ENCODE results near the gene TNFRSF9.

Gene TNFRSF9

DNA sequence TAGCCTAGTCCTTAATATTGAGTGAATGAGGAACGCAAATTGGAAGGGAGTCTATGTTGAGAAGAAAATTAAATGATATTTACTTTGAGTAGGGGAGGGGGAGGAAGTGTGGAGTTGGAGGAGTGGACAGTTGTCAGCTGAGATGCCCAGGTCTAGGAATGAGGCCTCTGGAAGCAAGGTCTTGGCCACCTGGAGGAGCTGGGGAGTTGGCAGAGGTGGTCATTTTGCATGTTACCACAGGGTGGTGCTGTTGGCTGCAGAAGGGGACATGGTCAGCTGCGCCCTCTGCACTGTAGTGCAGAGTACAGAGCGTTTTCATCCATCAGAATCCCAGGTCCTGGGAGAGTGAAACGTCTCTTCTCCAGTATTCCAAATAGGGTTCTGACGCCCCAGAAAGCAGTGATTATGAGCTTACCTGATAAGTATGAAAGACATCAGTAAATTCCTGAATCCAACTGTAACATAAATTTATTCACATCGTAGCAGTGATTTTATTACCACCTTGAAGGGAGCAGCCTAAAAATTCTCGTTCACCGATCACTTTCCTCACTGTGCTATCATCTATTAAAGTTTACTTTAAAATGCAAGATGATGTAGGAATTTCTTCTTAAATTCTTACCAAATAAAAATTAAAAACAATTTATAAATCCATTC lies 34.7 kb upstream of the TNFRSF9 start:
- H3K9me3 ChIP-seq (ENCODE audit: severe bottlenecking), result no peaks in the 10 kb centered on the region
- TF ChIP-seq, protein P1, sequence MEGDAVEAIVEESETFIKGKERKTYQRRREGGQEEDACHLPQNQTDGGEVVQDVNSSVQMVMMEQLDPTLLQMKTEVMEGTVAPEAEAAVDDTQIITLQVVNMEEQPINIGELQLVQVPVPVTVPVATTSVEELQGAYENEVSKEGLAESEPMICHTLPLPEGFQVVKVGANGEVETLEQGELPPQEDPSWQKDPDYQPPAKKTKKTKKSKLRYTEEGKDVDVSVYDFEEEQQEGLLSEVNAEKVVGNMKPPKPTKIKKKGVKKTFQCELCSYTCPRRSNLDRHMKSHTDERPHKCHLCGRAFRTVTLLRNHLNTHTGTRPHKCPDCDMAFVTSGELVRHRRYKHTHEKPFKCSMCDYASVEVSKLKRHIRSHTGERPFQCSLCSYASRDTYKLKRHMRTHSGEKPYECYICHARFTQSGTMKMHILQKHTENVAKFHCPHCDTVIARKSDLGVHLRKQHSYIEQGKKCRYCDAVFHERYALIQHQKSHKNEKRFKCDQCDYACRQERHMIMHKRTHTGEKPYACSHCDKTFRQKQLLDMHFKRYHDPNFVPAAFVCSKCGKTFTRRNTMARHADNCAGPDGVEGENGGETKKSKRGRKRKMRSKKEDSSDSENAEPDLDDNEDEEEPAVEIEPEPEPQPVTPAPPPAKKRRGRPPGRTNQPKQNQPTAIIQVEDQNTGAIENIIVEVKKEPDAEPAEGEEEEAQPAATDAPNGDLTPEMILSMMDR (IDR thresholded peaks at IDR 0.05; ENCODE audit: poor library complexity, severe bottlenecking), result peak; percentile 95
- H3K4me1 ChIP-seq (ENCODE audit: insufficient read depth, poor library complexity, severe bottlenecking), result no peaks in the 10 kb centered on the region
- no peaks in the 10 kb centered on the region for H3K27me3 ChIP-seq (ENCODE audit: insufficient read depth, poor library complexity, severe bottlenecking)
- peaks cover 81% of the 10 kb centered on the region for H3K36me3 ChIP-seq (ENCODE audit: low read depth)
- ATAC-seq (ENCODE audit: low read depth) (peak; percentile 100), DNase-seq (ENCODE audit: low spot score) (peak; percentile 68)
- no peak overlapping the region for H3K27ac ChIP-seq (ENCODE audit: poor library complexity, severe bottlenecking)
- H3K4me3 ChIP-seq (ENCODE audit: severe bottlenecking), result no peak overlapping the region

DNA sequence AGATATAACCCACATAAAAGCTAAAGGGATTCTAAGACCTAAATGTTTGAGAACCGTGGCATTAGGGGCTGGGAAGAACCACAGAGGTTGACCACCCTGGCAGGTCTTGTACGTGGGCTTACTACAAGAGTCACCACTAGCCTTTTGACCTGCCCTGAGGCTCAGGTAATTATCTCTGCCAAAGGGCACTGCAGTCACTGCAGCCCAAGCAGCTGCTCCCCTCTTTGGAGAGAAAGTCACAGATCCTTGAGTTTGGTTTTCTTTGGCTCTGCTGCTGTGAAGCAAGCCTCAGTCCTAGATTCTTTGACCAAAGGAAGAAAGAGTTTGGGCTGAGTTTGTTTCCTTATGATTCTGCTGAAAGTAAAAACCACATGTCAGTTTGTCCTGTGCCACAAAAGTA lies 32.4 kb upstream of the TNFRSF9 start:
- no peaks in the 10 kb centered on the region for H3K27me3 ChIP-seq (ENCODE audit: insufficient read depth, poor library complexity, severe bottlenecking)
- no peak for DNase-seq (ENCODE audit: low spot score)
- H3K36me3 ChIP-seq (ENCODE audit: low read depth), result peaks cover 82% of the 10 kb centered on the region
- no peak for ATAC-seq (ENCODE audit: low read depth)
- no peak overlapping the region for H3K27ac ChIP-seq (ENCODE audit: poor library complexity, severe bottlenecking)
- no peaks in the 10 kb centered on the region for H3K4me1 ChIP-seq (ENCODE audit: insufficient read depth, poor library complexity, severe bottlenecking)
- H3K4me3 ChIP-seq (ENCODE audit: severe bottlenecking), result no peak overlapping the region
- TF ChIP-seq, protein P1 (IDR thresholded peaks at IDR 0.05; ENCODE audit: poor library complexity, severe bottlenecking), result no peak
- H3K9me3 ChIP-seq (ENCODE audit: severe bottlenecking), result no peaks in the 10 kb centered on the region

DNA sequence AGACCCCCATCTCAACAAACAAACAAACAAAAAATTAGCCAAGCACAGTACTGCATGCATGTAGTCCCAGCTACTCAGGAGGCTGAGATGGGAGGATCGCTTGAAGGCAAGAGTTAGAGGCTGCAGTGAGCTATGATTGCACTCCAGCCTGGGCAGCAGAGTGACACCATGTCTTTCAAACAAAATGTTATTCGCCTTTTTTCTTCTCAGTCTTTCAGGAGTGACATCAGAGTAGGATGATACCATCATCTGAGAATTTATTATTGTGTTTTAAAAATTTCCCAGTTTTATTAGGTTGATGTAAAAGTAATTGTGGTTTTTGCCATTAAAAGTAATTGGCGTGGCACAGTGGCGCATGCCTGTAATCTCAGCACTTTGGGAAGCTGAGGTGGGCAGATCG lies 31.6 kb upstream of the TNFRSF9 start:
- no peaks in the 10 kb centered on the region for H3K27me3 ChIP-seq (ENCODE audit: insufficient read depth, poor library complexity, severe bottlenecking)
- H3K27ac ChIP-seq (ENCODE audit: poor library complexity, severe bottlenecking), result no peak overlapping the region
- no peaks in the 10 kb centered on the region for H3K9me3 ChIP-seq (ENCODE audit: severe bottlenecking)
- DNase-seq (ENCODE audit: low spot score) (no peak), ATAC-seq (ENCODE audit: low read depth) (no peak)
- H3K4me1 ChIP-seq (ENCODE audit: insufficient read depth, poor library complexity, severe bottlenecking), result no peaks in the 10 kb centered on the region
- TF ChIP-seq, protein P1 (IDR thresholded peaks at IDR 0.05; ENCODE audit: poor library complexity, severe bottlenecking), result no peak
- H3K4me3 ChIP-seq (ENCODE audit: severe bottlenecking), result no peak overlapping the region
- peaks cover 83% of the 10 kb centered on the region for H3K36me3 ChIP-seq (ENCODE audit: low read depth)

DNA sequence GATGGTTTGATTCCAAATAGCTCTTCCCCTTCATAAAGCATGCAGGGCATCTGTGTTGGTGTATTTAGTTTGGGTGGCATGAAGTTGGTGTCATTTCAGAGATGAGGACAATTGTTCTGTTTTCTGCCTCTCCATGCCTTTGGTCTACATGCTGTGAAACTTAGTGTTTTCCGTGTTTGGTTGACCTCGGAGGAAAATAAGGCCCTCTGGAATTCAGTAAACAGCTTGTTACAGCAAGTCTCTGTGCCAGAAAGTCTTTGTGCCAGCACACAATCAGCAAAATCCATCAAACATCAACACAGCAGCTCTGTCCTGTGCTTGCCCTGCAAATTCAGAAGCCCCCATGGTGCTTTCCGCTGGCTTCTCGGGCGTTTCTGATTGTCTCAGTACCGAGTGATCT lies 30.4 kb upstream of the TNFRSF9 start:
- Histone ChIP-seq H3K27ac (ENCODE audit: poor library complexity, severe bottlenecking) (no peak overlapping the region), H3K9me3 (ENCODE audit: severe bottlenecking) (no peaks in the 10 kb centered on the region), H3K36me3 (ENCODE audit: low read depth) (peaks cover 83% of the 10 kb centered on the region), H3K4me3 (ENCODE audit: severe bottlenecking) (no peak overlapping the region), H3K27me3 (ENCODE audit: insufficient read depth, poor library complexity, severe bottlenecking) (no peaks in the 10 kb centered on the region), H3K4me1 (ENCODE audit: insufficient read depth, poor library complexity, severe bottlenecking) (no peaks in the 10 kb centered on the region)
- ATAC-seq (ENCODE audit: low read depth), result no peak
- TF ChIP-seq, protein P1 (IDR thresholded peaks at IDR 0.05; ENCODE audit: poor library complexity, severe bottlenecking), result no peak
- DNase-seq (ENCODE audit: low spot score), result no peak

DNA sequence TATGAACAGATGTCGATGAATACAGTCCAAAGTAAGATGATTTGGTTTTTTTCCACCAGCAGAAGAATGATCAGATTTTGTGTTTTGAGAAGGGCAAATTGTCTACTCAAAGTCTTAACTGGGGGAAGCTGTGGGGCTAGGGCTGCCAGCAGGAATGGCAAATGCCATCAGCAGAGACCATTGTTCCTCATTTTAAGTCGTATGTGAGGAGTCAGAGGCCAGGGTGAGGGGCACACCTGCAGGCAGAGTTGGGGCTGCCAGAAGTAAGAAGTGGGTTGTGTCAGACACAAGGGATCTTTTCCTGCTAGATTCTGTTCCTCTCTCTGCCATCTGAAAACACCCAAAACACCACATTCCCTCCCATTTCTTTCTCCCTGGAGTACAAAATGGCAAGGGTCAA lies 29.6 kb upstream of the TNFRSF9 start:
- ATAC-seq (ENCODE audit: low read depth) (no peak), DNase-seq (ENCODE audit: low spot score) (no peak)
- H3K27ac ChIP-seq (ENCODE audit: poor library complexity, severe bottlenecking), result no peak overlapping the region
- no peaks in the 10 kb centered on the region for H3K4me1 ChIP-seq (ENCODE audit: insufficient read depth, poor library complexity, severe bottlenecking)
- H3K9me3 ChIP-seq (ENCODE audit: severe bottlenecking), result no peaks in the 10 kb centered on the region
- H3K4me3 ChIP-seq (ENCODE audit: severe bottlenecking), result no peak overlapping the region
- no peaks in the 10 kb centered on the region for H3K27me3 ChIP-seq (ENCODE audit: insufficient read depth, poor library complexity, severe bottlenecking)
- H3K36me3 ChIP-seq (ENCODE audit: low read depth), result peaks cover 84% of the 10 kb centered on the region
- TF ChIP-seq, protein P1 (IDR thresholded peaks at IDR 0.05; ENCODE audit: poor library complexity, severe bottlenecking), result no peak

Measured in RWPE2 (cell line).